ENCODE results near the gene ARHGEF38.

GRCh38 chr4:105631818-105632400 is 79.5 kb downstream of the ARHGEF38 start:
- TF ChIP-seq CTCF (IDR thresholded peaks at IDR 0.05) (peak in 4 of 7 experiments; percentile 16 to 34 (median 30)), POLR2A (IDR thresholded peaks at IDR 0.05) (no peak)

All from body of pancreas (tissue), 4 donors.